ENCODE data around the gene PUM1. TPM values are rescaled to one million over a fixed set of nuclear protein-coding genes. Genes with fewer than 3 reads are reported as not detected.
"Not testable (repeated sequence)": the region's sequence is repeated elsewhere in the genome, so short reads cannot be mapped to it uniquely, and the experiment has no call there.

The PUM1 gene
- total RNA-seq, 1 experiment from 2014 or later = 64.4 TPM

- in situ Hi-C loops (cut with HindIII; ENCODE audit: low sequenced_read_pairs) = no loop called here
- no peak for DNase-seq (ENCODE audit: low spot score)
These were observed 703 bp downstream of the PUM1 start for GRCh38 chr1:31064718-31065309.

- DNase-seq (ENCODE audit: low spot score) = no peak
- in situ Hi-C loops (cut with HindIII; ENCODE audit: low sequenced_read_pairs) = no loop called here
These were observed 1.3 kb downstream of the PUM1 start for GRCh38 chr1:31064111-31064717.

DNA sequence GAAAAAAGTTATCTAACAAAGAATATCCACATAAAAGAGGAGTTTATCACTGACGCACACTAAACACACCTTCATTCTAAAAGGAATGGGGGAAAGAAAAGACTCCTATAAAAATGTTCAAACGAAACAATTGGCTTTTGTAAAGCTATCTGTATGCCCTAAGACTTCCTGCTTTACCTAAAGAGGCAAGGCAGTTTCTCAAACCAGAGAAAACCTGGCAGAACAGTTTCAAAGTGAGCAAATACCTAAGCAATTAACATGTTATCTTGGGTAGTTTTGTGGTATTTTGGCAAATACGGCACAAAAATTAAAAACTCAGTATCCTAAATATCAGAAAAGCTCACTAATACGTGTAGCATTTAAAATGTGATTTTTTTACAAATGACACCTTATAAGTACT is 1.9 kb downstream of the PUM1 start:
- in situ Hi-C loops (cut with HindIII; ENCODE audit: low sequenced_read_pairs) = no loop called here

DNA sequence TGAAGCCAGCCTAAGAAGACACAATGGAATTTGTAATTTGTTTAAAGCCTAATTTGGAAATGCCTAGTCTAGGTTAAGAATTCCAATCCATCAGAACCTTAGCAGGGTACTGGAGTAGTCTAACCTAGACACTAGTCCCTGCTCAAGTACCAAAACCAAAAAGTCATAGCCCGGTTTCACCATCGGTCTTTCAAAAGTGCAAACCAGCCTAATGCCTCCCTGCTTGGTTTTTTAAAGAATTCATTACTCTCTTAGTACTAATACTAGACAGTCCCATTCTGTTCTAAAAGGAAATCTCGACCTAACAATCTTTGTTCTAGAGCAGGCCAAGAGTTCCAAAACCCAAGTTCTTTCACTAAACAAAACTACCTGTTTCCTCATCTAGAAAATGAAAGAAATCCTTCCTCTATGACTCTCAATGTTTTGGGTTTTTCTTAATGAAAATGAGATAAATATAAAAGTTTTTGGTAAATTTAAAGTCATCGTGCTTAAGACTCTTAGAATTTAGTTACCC is 2.6 kb downstream of the PUM1 start:
- peak; percentile 34 for DNase-seq (ENCODE audit: low spot score)
- in situ Hi-C loops (cut with HindIII; ENCODE audit: low sequenced_read_pairs) = no loop called here

More for the DNA sequence above, 1.9 kb downstream of the PUM1 start:
- peak; percentile 21 for DNase-seq (ENCODE audit: low spot score)

DNA sequence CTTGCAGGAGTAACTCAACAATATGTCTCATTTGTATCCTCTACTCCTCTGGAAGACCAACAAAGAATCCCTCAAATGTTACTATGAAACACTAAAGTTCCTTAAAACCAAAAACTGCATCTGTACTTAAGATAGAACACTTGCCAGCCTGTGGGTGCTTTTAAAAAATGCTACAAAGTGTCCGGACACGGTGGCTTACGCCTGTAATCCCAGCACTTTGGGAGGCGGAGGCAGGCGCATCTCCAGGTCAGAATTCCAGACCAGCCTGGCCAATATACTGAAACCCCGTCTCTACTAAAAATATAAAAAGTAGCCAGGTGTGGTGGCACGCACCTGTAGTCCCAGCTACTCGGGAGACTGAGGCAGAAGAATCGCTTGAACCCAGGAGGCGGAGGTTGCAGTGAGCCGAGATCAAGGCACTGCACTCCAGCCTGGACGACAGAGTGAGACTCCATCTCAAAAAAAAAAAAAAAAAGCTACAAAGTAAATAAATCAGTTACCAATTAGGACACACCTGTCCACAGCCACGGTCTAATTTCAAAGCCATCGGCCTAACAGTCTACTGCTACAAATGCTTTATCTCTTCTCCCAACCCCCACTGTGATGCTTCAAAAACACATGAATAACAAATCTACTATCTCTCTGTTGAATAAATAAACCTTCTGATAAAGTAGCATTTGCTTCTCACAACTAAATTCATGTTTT is 3.2 kb downstream of the PUM1 start:
- in situ Hi-C loops (cut with HindIII; ENCODE audit: low sequenced_read_pairs); DNase-seq (ENCODE audit: low spot score): not testable (repeated sequence)

DNA sequence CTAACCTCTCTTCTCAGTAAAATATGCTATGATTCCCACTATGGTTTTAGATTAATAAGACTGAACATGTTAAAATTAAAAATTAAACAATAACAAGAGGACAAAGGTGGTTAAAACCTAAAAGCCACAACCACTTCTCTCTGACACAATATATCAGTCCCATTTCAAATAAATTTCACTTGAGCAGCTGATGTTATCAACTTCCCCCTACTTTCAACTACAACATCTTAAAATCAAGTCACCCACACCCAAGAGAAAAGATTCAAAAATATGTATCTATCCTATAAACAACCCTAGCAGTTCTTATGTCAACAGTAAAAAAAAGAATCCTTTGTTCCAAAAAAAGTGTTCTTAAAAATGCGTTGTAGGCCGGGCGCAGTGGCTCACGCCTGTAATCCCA is 7.5 kb downstream of the PUM1 start:
- no peak for DNase-seq (ENCODE audit: low spot score)
- in situ Hi-C loops (cut with HindIII; ENCODE audit: low sequenced_read_pairs) = no loop called here

DNA sequence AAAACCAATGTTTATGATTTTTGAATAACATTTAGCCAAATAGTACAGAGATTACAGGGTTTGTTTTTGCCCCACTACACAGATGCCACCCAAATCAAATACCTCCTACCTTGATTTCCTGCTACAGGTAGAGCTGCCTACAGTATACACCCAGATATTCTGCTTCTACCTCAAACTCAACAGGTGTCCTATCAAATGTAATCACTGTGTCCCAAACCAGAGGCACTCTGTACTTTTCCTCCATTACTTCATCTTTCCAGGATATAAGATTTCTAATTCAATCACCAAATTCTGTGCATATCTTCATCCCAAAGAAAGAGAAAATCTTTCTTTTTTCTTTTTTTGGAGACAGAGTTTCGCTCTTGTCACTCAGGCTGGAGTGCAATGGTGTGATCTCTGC is 9.6 kb downstream of the PUM1 start:
- in situ Hi-C loops (cut with HindIII; ENCODE audit: low sequenced_read_pairs) = no loop called here
- DNase-seq (ENCODE audit: low spot score) = no peak

DNA sequence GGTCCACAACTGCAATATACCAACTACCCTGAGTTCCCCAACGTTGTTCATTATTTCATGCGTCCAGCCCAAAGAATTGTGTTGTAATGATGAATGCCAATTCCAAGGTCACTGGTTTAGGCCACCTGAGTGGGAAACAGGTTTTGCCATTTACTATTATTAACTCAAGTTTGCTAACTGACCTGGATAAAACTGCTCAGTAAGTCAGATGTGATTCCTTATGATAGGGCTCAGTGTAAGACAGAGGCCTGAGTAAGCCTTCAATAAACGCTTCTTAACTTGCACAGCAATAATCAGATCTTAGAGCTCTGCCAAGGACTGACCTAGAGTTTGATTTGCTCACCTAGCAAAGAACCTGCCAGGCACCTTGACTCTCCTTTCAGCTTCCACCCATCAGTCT is 10.0 kb downstream of the PUM1 start:
- DNase-seq (ENCODE audit: low spot score) = no peak
- in situ Hi-C loops (cut with HindIII; ENCODE audit: low sequenced_read_pairs) = no loop called here

DNA sequence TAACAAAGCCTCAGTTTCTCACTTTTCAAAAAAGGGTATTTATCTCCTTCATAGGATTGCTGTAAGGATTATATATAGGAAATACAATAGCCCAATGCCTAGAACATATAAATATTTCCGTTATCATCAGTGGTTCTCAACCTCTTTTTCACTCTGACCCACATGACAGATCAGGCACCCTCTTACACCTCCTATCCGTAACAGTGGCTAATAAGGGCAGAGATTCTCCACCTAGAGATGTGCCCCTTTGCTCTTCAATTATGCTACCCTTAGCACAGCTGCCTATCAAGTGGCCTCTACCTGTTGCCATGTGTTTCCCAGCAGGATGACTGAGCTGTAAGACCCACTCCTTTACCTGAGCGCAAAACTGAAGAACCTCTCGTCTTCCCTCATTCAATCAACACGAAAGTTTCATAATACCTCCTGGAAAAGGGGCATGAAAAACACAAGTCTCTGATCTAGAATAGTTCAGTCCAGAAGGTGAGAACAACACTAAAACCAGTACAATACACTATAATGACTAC is 10.5 kb downstream of the PUM1 start:
- no peak for DNase-seq (ENCODE audit: low spot score)
- in situ Hi-C loops (cut with HindIII; ENCODE audit: low sequenced_read_pairs) = no loop called here

DNA sequence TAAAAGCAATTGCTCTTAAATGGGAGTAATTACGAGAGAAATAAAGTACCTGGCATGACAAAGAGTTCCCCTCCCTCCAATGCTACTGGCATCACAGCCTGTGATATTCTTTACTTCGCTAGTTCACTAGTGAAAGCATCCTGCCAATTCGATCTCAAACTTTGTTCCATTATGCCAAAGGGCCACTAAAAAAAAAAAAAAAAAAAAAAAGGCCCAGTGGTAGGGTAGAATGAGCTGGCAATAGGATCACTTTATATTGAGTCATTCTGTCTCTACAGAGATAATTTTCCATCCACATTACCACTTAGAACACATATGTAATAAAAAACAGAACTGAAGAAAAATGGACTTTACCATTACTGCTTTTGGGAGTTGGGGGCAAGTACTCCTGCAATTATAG is 11.2 kb downstream of the PUM1 start:
- DNase-seq (ENCODE audit: low spot score) = no peak
- in situ Hi-C loops (cut with HindIII; ENCODE audit: low sequenced_read_pairs) = no loop called here

- DNase-seq (ENCODE audit: low spot score); in situ Hi-C loops (cut with HindIII; ENCODE audit: low sequenced_read_pairs): not testable (repeated sequence)
These were observed 12.9 kb downstream of the PUM1 start for GRCh38 chr1:31052613-31053012.

GRCh38 chr1:31051611-31052010 is 13.9 kb downstream of the PUM1 start:
- DNase-seq (ENCODE audit: low spot score) = no peak
- in situ Hi-C loops (cut with HindIII; ENCODE audit: low sequenced_read_pairs) = no loop called here

- in situ Hi-C loops (cut with HindIII; ENCODE audit: low sequenced_read_pairs); DNase-seq (ENCODE audit: low spot score): not testable (repeated sequence)
These were observed 18.0 kb downstream of the PUM1 start for GRCh38 chr1:31047507-31047906.

GRCh38 chr1:31043631-31044030 is 21.9 kb downstream of the PUM1 start:
- DNase-seq (ENCODE audit: low spot score) = no peak
- in situ Hi-C loops (cut with HindIII; ENCODE audit: low sequenced_read_pairs) = no loop called here

- in situ Hi-C loops (cut with HindIII; ENCODE audit: low sequenced_read_pairs) = no loop called here
- no peak for DNase-seq (ENCODE audit: low spot score)
These were observed 22.9 kb downstream of the PUM1 start for GRCh38 chr1:31042656-31043055.

DNA sequence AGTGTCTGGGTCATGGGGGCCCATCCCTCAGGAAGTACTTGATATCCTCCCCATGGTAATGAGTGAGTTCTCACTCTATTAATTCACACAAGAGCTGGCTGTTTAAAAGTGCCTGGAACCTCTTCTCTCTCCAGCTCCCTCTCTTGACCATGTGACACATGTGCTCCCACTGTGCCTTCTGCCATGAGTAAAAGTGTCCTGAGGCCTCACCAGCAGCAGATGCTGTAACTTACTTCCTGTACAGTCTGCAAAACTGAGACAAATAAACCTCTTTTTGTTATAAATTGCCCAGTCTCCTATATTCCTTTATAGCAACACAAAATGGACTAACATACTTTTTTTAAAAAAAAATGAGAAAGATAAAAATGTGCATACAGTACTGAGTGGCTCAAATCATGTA is 24.0 kb downstream of the PUM1 start:
- in situ Hi-C loops (cut with HindIII; ENCODE audit: low sequenced_read_pairs) = no loop called here
- DNase-seq (ENCODE audit: low spot score) = no peak

DNA sequence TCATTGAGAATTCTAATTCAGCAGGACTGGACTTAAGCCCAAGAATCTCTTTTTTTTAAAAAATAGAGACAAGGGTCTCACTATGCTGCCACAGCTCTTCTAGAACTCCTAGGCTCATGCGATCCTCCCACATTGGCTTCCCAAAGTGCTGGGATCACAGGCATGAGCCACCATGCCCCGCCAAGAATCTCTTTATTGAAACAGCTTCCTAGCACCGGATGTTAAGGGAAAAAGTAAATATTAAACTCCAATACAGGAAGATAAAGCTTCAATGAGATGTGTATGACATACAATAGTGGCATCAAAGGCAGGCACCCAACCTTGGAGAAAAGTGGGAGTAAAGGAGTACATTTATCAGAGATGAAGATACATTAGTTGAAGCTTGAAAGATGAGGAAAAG is 25.5 kb downstream of the PUM1 start:
- DNase-seq (ENCODE audit: low spot score) = no peak
- in situ Hi-C loops (cut with HindIII; ENCODE audit: low sequenced_read_pairs) = no loop called here

DNA sequence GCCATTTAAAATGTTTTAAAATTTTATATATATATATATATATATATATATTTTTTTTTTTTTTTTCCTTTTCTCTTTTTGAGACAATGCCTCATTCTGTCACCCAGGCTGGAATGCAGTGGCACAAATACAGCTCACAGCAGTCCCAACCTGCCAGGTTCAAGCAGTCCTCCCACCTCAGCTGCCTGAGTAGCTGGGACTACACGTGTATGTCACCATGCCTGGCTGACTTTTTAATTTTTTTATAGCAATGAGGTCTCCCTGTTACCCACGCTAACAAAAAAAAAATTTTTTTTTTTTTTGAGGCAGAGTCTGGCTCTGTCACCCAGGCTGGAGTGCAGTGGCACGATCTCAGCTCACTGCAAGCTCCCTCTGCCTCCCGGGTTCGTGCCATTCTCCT is 26.6 kb downstream of the PUM1 start:
- DNase-seq (ENCODE audit: low spot score); in situ Hi-C loops (cut with HindIII; ENCODE audit: low sequenced_read_pairs): not testable (repeated sequence)

GRCh38 chr1:31038360-31038759 is 27.2 kb downstream of the PUM1 start:
- no peak for DNase-seq (ENCODE audit: low spot score)
- in situ Hi-C loops (cut with HindIII; ENCODE audit: low sequenced_read_pairs) = no loop called here

- in situ Hi-C loops (cut with HindIII; ENCODE audit: low sequenced_read_pairs) = no loop called here
- DNase-seq (ENCODE audit: low spot score) = no peak
These were observed 28.6 kb downstream of the PUM1 start for GRCh38 chr1:31036749-31037500.

All from G401 (cell line).